Measurements from ENCODE around the gene FAM167B.
A peak's percentile ranks its signal among the peaks of the same experiment; 100 is the strongest.
"Not testable (repeated sequence)": the region's sequence is repeated elsewhere in the genome, so short reads cannot be mapped to it uniquely, and the experiment has no call there.

The FAM167B gene

DNA sequence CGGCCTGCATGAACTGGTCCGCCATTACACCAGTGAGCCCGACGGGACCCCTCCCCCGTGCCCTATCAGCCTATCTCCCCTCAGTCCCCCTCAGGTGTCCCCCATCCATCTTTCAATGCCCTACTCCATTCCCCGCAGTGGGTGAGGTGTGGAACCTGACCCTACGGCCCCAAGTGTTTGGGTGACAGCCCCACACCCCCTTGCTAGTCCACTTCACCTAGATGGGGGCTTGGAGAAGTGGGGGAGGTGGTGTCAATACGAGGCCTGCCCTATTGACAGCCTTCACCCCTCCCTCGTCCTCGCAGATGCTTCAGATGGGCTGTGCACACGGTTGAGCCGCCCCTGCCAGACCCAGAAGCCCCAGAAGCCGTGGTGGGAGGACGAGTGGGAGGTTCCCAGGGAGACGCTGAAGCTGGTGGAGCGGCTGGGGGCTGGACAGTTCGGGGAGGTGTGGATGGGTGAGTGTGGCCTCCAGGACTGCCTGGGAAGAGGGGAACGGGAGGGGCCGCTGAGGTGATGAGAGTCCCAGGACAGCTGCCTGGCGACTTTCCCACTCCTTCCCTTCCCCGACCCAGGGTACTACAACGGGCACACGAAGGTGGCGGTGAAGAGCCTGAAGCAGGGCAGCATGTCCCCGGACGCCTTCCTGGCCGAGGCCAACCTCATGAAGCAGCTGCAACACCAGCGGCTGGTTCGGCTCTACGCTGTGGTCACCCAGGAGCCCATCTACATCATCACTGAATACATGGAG lies 29.2 kb downstream of the FAM167B start:
- Histone ChIP-seq H3K27ac (ENCODE audit: insufficient read depth, low read depth, low read length, poor library complexity, severe bottlenecking) (no peak overlapping the region), H3K36me3 (ENCODE audit: control insufficient read depth, insufficient read depth, low read length) (no peaks in the 10 kb centered on the region), H3K4me1 (ENCODE audit: control insufficient read depth, insufficient read depth, low read length) (no peaks in the 10 kb centered on the region), H3K27me3 (ENCODE audit: control insufficient read depth, insufficient read depth, low read length, poor library complexity, severe bottlenecking) (no peaks in the 10 kb centered on the region), H3K4me3 (ENCODE audit: insufficient read depth, low read depth, low read length) (no peak overlapping the region), H3K9me3 (ENCODE audit: control insufficient read depth, low read length) (no peaks in the 10 kb centered on the region)
- WGBS, 2 experiments: 92 to 94% methylated on average over 30 of the region's 30 CpGs

DNA sequence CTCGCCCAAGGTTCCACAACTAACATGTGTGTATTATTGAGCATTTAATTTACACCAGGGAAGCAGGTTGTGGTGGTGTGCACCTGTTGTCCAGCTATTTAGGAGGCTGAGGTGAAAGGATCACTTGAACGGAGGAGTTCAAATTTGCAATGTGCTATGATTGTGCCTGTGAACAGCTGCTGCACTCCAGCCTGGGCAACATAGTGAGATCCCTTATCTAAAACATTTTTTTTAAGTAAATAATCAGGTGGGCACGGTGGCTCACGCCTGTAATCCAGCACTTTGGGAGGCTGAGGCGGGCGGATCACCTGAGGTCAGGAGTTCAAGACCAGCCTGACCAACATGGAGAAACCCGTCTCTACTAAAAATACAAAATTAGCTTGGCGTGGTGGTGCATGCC lies 37.8 kb downstream of the FAM167B start:
- not testable (repeated sequence) for H3K4me1 ChIP-seq (ENCODE audit: control insufficient read depth, insufficient read depth, low read length); H3K4me3 ChIP-seq (ENCODE audit: insufficient read depth, low read depth, low read length); H3K27me3 ChIP-seq (ENCODE audit: control insufficient read depth, insufficient read depth, low read length, poor library complexity, severe bottlenecking); H3K9me3 ChIP-seq (ENCODE audit: control insufficient read depth, low read length); H3K36me3 ChIP-seq (ENCODE audit: control insufficient read depth, insufficient read depth, low read length); H3K27ac ChIP-seq (ENCODE audit: insufficient read depth, low read depth, low read length, poor library complexity, severe bottlenecking)
- WGBS, 2 experiments: 91 to 92% methylated on average over 8 of the region's 8 CpGs

DNA sequence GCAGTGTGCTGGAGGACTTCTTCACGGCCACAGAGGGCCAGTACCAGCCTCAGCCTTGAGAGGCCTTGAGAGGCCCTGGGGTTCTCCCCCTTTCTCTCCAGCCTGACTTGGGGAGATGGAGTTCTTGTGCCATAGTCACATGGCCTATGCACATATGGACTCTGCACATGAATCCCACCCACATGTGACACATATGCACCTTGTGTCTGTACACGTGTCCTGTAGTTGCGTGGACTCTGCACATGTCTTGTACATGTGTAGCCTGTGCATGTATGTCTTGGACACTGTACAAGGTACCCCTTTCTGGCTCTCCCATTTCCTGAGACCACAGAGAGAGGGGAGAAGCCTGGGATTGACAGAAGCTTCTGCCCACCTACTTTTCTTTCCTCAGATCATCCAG lies 38.6 kb downstream of the FAM167B start:
- Histone ChIP-seq H3K9me3 (ENCODE audit: control insufficient read depth, low read length) (no peaks in the 10 kb centered on the region), H3K4me1 (ENCODE audit: control insufficient read depth, insufficient read depth, low read length) (no peaks in the 10 kb centered on the region), H3K27ac (ENCODE audit: insufficient read depth, low read depth, low read length, poor library complexity, severe bottlenecking) (no peak overlapping the region), H3K27me3 (ENCODE audit: control insufficient read depth, insufficient read depth, low read length, poor library complexity, severe bottlenecking) (no peaks in the 10 kb centered on the region), H3K36me3 (ENCODE audit: control insufficient read depth, insufficient read depth, low read length) (no peaks in the 10 kb centered on the region), H3K4me3 (ENCODE audit: insufficient read depth, low read depth, low read length) (no peak overlapping the region)
- WGBS, 2 experiments: 97% methylated on average over 3 of the region's 3 CpGs

DNA sequence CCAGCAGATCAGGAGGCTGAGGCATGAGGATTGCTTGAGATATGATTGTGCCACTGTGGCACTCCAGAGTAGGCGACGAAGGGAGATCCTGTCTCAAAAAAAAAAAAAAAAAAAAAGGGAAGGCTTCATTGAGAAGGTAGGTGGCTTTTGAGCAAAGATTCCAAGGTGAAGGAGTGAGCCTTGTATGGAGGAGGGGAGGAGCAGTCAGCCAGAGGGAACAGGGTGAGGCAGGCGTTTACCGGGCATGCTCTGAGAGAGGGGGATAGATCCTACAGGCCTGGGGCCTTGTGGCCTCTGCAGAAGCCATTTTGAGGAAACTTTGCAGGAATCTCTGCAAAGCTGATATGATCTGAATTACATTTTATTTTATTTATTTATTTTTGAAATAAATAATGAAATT lies 39.7 kb downstream of the FAM167B start:
- Histone ChIP-seq H3K27me3 (ENCODE audit: control insufficient read depth, insufficient read depth, low read length, poor library complexity, severe bottlenecking) (no peaks in the 10 kb centered on the region), H3K9me3 (ENCODE audit: control insufficient read depth, low read length) (no peaks in the 10 kb centered on the region), H3K36me3 (ENCODE audit: control insufficient read depth, insufficient read depth, low read length) (no peaks in the 10 kb centered on the region), H3K27ac (ENCODE audit: insufficient read depth, low read depth, low read length, poor library complexity, severe bottlenecking) (no peak overlapping the region), H3K4me3 (ENCODE audit: insufficient read depth, low read depth, low read length) (no peak overlapping the region), H3K4me1 (ENCODE audit: control insufficient read depth, insufficient read depth, low read length) (no peaks in the 10 kb centered on the region)
- 83 to 89% methylated on average over 4 of the region's 4 CpGs for WGBS, 2 experiments

DNA sequence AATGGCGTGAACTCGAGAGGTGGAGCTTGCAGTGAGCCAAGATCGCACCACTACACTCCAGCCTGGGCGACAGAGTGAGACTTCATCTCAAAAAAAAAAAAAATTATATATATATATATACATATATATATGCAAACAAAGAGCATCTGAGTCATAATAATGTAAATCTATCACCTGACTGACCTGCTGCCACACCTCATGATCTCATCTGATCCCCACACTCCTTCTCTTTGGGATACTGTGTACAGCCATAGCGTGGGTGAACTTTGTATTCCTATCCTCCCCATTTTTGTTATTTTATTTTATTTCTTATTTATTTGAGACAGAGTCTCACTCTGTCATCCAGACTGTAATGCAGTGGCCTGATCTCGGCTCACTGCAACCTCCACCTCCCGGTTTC lies 42.2 kb downstream of the FAM167B start:
- no peaks in the 10 kb centered on the region for H3K4me1 ChIP-seq (ENCODE audit: control insufficient read depth, insufficient read depth, low read length)
- no peaks in the 10 kb centered on the region for H3K9me3 ChIP-seq (ENCODE audit: control insufficient read depth, low read length)
- H3K36me3 ChIP-seq (ENCODE audit: control insufficient read depth, insufficient read depth, low read length): no peaks in the 10 kb centered on the region
- H3K27ac ChIP-seq (ENCODE audit: insufficient read depth, low read depth, low read length, poor library complexity, severe bottlenecking): no peak overlapping the region
- 90 to 97% methylated on average over 5 to 6 of the region's 7 CpGs for WGBS, 2 experiments
- no peak overlapping the region for H3K4me3 ChIP-seq (ENCODE audit: insufficient read depth, low read depth, low read length)
- no peaks in the 10 kb centered on the region for H3K27me3 ChIP-seq (ENCODE audit: control insufficient read depth, insufficient read depth, low read length, poor library complexity, severe bottlenecking)

DNA sequence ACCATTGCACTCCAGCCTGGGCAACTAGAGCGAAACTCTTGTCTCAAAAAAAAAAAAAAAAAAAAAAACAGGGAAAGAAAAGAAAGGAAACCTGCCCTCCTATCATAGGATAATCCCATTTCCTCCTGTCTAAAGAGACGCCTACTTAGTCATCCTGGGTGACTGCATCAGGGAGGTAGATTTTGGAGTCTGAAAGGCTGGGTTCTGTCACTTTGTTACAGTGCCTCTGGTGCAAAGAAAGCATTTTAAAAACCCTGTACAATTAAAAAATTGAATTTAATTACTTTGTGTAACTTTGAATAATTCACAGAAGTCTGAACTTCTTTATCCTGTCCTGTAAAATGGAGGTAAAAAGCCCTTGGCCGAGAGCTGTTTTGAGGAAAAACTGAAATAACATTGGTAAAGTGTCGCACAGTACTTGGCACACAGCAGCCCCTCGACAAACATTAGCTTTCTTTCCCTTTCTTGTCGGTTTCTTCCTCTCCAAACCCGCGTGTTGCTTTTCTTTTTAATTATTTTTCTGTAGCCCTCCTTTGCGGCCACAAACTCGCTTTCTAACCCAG lies 44.2 kb downstream of the FAM167B start:
- 80 to 87% methylated on average over 9 to 10 of the region's 10 CpGs for WGBS, 2 experiments
- Histone ChIP-seq H3K9me3 (ENCODE audit: control insufficient read depth, low read length) (no peaks in the 10 kb centered on the region), H3K4me1 (ENCODE audit: control insufficient read depth, insufficient read depth, low read length) (no peaks in the 10 kb centered on the region), H3K4me3 (ENCODE audit: insufficient read depth, low read depth, low read length) (peak overlapping the region; percentile 76), H3K27ac (ENCODE audit: insufficient read depth, low read depth, low read length, poor library complexity, severe bottlenecking) (no peak overlapping the region), H3K27me3 (ENCODE audit: control insufficient read depth, insufficient read depth, low read length, poor library complexity, severe bottlenecking) (no peaks in the 10 kb centered on the region), H3K36me3 (ENCODE audit: control insufficient read depth, insufficient read depth, low read length) (no peaks in the 10 kb centered on the region)

DNA sequence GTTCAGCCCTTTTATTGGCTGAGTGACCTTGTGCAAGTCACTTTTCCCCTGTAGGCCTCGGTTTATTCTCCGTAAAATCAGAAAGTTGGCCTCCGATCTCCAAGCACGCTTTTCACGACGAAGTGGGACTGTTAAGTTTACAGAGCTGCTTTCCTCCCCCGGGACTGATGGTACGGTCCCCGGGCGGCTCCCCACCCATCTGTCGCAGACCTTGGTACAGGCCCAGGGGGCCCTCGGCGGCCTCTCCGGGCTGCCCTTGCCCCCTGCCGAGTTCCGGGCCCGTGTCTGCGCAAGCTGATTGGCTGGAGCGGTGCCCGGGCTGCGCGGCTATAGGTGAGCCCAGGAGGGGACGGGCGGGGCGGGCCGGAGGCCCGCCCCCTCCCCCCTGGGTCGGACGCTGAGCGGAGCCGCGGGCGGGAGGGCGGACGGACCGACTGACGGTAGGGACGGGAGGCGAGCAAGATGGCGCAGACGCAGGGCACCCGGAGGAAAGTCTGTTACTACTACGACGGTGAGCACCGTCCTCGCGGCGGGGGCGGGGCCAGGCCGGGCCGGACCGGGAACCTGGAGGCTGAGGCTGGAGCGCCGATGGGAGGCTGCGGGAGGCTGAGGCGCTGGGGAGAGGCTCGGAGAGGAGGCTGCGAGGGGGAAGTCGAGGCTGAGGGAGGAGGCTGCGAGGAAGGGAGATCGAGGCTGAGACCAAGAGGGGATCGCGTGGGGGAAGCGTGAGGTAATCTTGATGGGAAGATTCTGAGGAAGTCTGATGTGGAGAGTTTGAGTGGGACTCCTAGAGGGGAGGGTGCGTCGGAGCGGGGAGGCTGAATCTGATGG lies 44.9 kb downstream of the FAM167B start, which contains the start of gene HDAC1:
Gene HDAC1 (plus strand): TSS at position 376 of the 831 bp plus-strand sequence. CDS start 87 bp downstream, at position 463.
- Histone ChIP-seq H3K36me3 (ENCODE audit: control insufficient read depth, insufficient read depth, low read length) (no peaks in the 10 kb centered on the region), H3K27ac (ENCODE audit: insufficient read depth, low read depth, low read length, poor library complexity, severe bottlenecking) (no peak within 1 kb of the TSS), H3K4me3 (ENCODE audit: insufficient read depth, low read depth, low read length) (peak within 1 kb of the TSS; percentile 76), H3K9me3 (ENCODE audit: control insufficient read depth, low read length) (no peaks in the 10 kb centered on the region), H3K27me3 (ENCODE audit: control insufficient read depth, insufficient read depth, low read length, poor library complexity, severe bottlenecking) (no peaks in the 10 kb centered on the region), H3K4me1 (ENCODE audit: control insufficient read depth, insufficient read depth, low read length) (no peaks in the 10 kb centered on the region)
- 3% methylated on average over 67 of the region's 67 CpGs for WGBS, 2 experiments

DNA sequence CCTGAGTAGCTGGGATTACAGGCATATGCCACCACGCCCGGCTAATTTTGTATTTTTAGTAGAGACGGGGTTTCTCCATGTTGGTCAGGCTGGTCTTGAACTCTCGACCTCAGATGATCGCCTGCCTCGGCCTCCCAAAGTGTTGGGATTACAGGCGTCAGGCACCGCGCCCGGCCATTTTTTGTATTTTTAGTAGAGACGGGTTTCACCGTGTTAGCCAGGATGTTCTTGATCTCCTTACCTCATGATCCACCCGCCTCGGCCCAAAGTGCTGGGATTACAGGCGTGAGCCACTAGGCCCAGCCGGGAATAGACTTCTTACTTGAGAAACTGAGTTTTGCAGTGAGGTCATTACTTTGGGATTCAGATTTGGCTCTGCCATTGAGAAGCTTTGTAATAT lies 51.2 kb downstream of the FAM167B start:
- H3K36me3 ChIP-seq (ENCODE audit: control insufficient read depth, insufficient read depth, low read length): peaks cover 11% of the 10 kb centered on the region
- H3K4me3 ChIP-seq (ENCODE audit: insufficient read depth, low read depth, low read length); H3K27ac ChIP-seq (ENCODE audit: insufficient read depth, low read depth, low read length, poor library complexity, severe bottlenecking); H3K4me1 ChIP-seq (ENCODE audit: control insufficient read depth, insufficient read depth, low read length); H3K9me3 ChIP-seq (ENCODE audit: control insufficient read depth, low read length); H3K27me3 ChIP-seq (ENCODE audit: control insufficient read depth, insufficient read depth, low read length, poor library complexity, severe bottlenecking): not testable (repeated sequence)
- WGBS, 2 experiments: 93 to 96% methylated on average over 16 of the region's 16 CpGs

All from ectodermal cell (in vitro differentiated cells).